Vagina (tissue), 2 donors: ENCODE measurements around the gene NELL1. TPM values are rescaled to one million over a fixed set of nuclear protein-coding genes. Genes with fewer than 3 reads are reported as not detected.

Experiments
- DNase-seq, 2 donors: peaks; one replicate each; pipeline ENCODE4 v3.0.0-alpha.2; 2017; ENCODE audit errors: extremely low spot score in 2 of 2
- H3K27ac ChIP-seq: fragments of 200-600 bp; sonication (generic); one replicate; pipeline ENCODE4 v1.5.1; 2019
- H3K27me3 ChIP-seq: fragments of 200-600 bp; sonication (generic); one replicate; pipeline ENCODE4 v1.5.1; 2019
- H3K36me3 ChIP-seq, 2 donors: fragments of 200-600 bp; sonication (generic); one replicate each; pipeline ENCODE4 v1.5.1; 2017 to 2019
- H3K4me1 ChIP-seq: fragments of 200-600 bp; sonication (generic); one replicate; pipeline ENCODE4 v1.5.1; 2019
- H3K4me3 ChIP-seq, 2 donors: fragments of 200-600 bp; sonication (generic); 1 replicate in 1 of 2; 2 replicates in 1 of 2; pipeline ENCODE4 v1.5.1; 2016 to 2019
- H3K9me3 ChIP-seq: fragments of 200-600 bp; sonication (generic); one replicate; pipeline ENCODE4 v1.5.1; 2019
- CTCF ChIP-seq, 3 experiments: fragments of 450-650 bp in 2 of 3; fragments of 200-600 bp in 1 of 3; sonication (generic) in 1 of 3; IDR thresholded peaks; one replicate each; pipeline ENCODE4 v1.5.1; 2017 to 2019; ENCODE audit warnings: antibody characterized with exemption in 3 of 3, mild to moderate bottlenecking in 2 of 3, moderate library complexity in 2 of 3
- POLR2A ChIP-seq, 2 donors: fragments of 450-650 bp; IDR thresholded peaks; one replicate each; pipeline ENCODE4 v1.6.1; 2017; ENCODE audit warnings: antibody characterized with exemption in 2 of 2, mild to moderate bottlenecking in 2 of 2, moderate library complexity in 2 of 2
- POLR2AphosphoS5 ChIP-seq, 2 donors: sonication (generic); formaldehyde crosslinking; IDR thresholded peaks; one replicate each; pipeline ENCODE4 v1.9.0; 2017; ENCODE audit warnings: antibody characterized with exemption in 2 of 2, mild to moderate bottlenecking in 2 of 2, low read depth in 1 of 2; ENCODE audit not compliant: insufficient read depth in 1 of 2
- intact Hi-C: fragments of 100-400 bp; cut with DNase I; formaldehyde crosslinking; loops from one replicate; pipeline ENCODE4 v1.15.1; 2023
- total RNA-seq: library from RNA; depleted of rRNA; stranded (reverse); fragments of >200 nt; gene quantifications from one replicate; pipeline ENCODE4 v1.2.3, GENCODE V29; 2016

NELL1 gene
- total RNA-seq, 1 donor from 2014 or later: 0.49 TPM

- DNase-seq: no peak
- intact Hi-C loops: no loop called here
- TF ChIP-seq POLR2AphosphoS5 (IDR thresholded peaks at IDR 0.05; ENCODE audit: insufficient read depth in 1 of 2, low read depth in 1 of 2): no peak
- no peak for TF ChIP-seq POLR2A (IDR thresholded peaks at IDR 0.05)
- TF ChIP-seq CTCF (IDR thresholded peaks at IDR 0.05): no peak
Measured at GRCh38 chr11:21603886-21604285, 934.5 kb downstream of the NELL1 start.

DNA sequence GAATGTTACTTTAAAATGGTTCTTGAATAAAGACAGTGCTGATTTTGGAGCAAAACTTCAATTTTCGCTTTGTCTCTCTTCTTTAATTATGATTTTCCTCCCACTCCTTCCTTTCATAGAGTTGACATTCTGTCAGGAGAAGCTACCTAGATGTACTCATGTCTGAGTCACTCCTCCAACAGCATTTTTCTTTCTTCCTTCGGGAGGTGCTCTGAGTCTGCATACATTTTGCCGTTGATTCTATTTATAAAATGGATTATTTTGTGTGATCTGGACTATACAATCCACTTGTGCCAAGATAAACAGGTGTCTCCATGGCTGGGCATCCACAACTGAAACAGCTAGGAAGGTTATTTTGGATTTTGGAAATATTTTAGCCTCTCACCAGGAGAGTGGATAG, 935.2 kb downstream of the NELL1 start:
- intact Hi-C loops: no loop called here
- no peak overlapping the region for H3K27ac ChIP-seq
- no peaks in the 10 kb centered on the region for H3K4me1 ChIP-seq
- no peak for DNase-seq
- H3K4me3 ChIP-seq: no peak overlapping the region
- H3K36me3 ChIP-seq: no peaks in the 10 kb centered on the region
- no peaks in the 10 kb centered on the region for H3K27me3 ChIP-seq
- TF ChIP-seq CTCF (IDR thresholded peaks at IDR 0.05) (no peak), POLR2A (IDR thresholded peaks at IDR 0.05) (no peak), POLR2AphosphoS5 (IDR thresholded peaks at IDR 0.05; ENCODE audit: insufficient read depth in 1 of 2, low read depth in 1 of 2) (no peak)
- H3K9me3 ChIP-seq: no peaks in the 10 kb centered on the region

More at GRCh38 chr11:21603886-21604285, 934.5 kb downstream of the NELL1 start:
- H3K4me3 ChIP-seq: no peak overlapping the region
- H3K4me1 ChIP-seq: no peaks in the 10 kb centered on the region
- H3K36me3 ChIP-seq: no peaks in the 10 kb centered on the region
- H3K9me3 ChIP-seq: no peaks in the 10 kb centered on the region
- no peak overlapping the region for H3K27ac ChIP-seq
- H3K27me3 ChIP-seq: no peaks in the 10 kb centered on the region

GRCh38 chr11:21612326-21612725, 942.9 kb downstream of the NELL1 start:
- DNase-seq: no peak
- Histone ChIP-seq H3K36me3 (no peaks in the 10 kb centered on the region), H3K27me3 (no peaks in the 10 kb centered on the region), H3K9me3 (no peaks in the 10 kb centered on the region), H3K4me3 (no peak overlapping the region), H3K4me1 (no peaks in the 10 kb centered on the region), H3K27ac (no peak overlapping the region)
- TF ChIP-seq POLR2AphosphoS5 (IDR thresholded peaks at IDR 0.05; ENCODE audit: insufficient read depth in 1 of 2, low read depth in 1 of 2): no peak
- TF ChIP-seq POLR2A (IDR thresholded peaks at IDR 0.05): no peak
- no peak for TF ChIP-seq CTCF (IDR thresholded peaks at IDR 0.05)
- intact Hi-C loops: no loop called here

DNA sequence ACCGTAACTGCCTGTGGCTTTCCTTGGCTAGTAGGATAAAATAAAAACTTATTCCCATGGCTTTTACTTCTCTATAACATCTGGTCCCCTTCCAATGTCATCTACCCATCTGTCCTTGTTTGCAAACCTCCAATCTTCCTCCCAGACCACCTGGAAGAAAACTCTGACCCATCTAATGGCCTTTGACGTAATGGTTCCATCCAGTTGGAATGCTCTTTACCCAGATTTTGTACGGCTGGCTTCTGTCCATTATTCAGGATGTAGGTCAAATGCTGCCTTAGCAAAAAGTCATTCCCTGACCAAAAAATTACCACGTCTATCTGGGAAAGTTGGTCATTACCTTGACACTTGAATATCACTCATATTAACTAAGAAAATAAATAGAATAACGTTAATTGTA, 945.6 kb downstream of the NELL1 start:
- TF ChIP-seq POLR2AphosphoS5 (IDR thresholded peaks at IDR 0.05; ENCODE audit: insufficient read depth in 1 of 2, low read depth in 1 of 2) (no peak), POLR2A (IDR thresholded peaks at IDR 0.05) (no peak)
- no peaks in the 10 kb centered on the region for H3K4me1 ChIP-seq
- intact Hi-C loops: no loop called here
- DNase-seq: no peak
- no peak overlapping the region for H3K27ac ChIP-seq
- H3K27me3 ChIP-seq: no peaks in the 10 kb centered on the region
- no peaks in the 10 kb centered on the region for H3K9me3 ChIP-seq
- no peaks in the 10 kb centered on the region for H3K36me3 ChIP-seq
- no peak overlapping the region for H3K4me3 ChIP-seq

- Histone ChIP-seq H3K9me3 (no peaks in the 10 kb centered on the region), H3K27me3 (no peaks in the 10 kb centered on the region), H3K4me1 (no peaks in the 10 kb centered on the region), H3K36me3 (no peaks in the 10 kb centered on the region), H3K4me3 (no peak overlapping the region), H3K27ac (no peak overlapping the region)
- DNase-seq: no peak
- TF ChIP-seq CTCF (IDR thresholded peaks at IDR 0.05): no peak
- no peak for TF ChIP-seq POLR2A (IDR thresholded peaks at IDR 0.05)
- no peak for TF ChIP-seq POLR2AphosphoS5 (IDR thresholded peaks at IDR 0.05; ENCODE audit: insufficient read depth in 1 of 2, low read depth in 1 of 2)
- intact Hi-C loops: no loop called here
Measured at GRCh38 chr11:21615955-21616371, 946.6 kb downstream of the NELL1 start.
